ENCODE data around the gene ARID4A.
A peak's percentile ranks its signal among the peaks of the same experiment; 100 is the strongest.
"Not testable (repeated sequence)": the region's sequence is repeated elsewhere in the genome, so short reads cannot be mapped to it uniquely, and the experiment has no call there.

ARID4A gene

DNA sequence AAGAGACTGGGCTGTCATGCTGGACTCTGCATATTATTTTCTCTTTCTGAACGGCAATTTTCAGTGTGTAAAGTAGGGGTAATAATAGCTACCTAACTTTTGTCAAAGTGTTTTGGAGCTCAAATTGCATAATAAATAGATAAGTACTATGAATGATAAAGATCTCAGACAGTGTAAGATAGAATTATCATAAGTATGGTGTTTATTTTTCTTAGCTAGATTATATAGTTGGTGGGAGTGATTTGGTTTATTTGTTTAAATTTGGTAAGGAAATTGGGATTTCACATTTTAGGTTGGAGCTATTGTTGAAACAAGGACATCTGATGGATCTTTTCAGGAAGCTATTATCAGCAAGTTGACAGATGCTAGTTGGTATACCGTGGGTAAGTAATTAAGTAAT is 7.4 kb downstream of the ARID4A start:
- Mint-ChIP-seq H3K4me1 (ENCODE audit: low read depth) (peaks cover 11% of the 10 kb centered on the region), H3K36me3 (ENCODE audit: low read depth) (peaks cover 42% of the 10 kb centered on the region), H3K4me3 (no peak overlapping the region), H3K27me3 (no peaks in the 10 kb centered on the region), H3K9me3 (no peaks in the 10 kb centered on the region), H3K27ac (no peak overlapping the region)

DNA sequence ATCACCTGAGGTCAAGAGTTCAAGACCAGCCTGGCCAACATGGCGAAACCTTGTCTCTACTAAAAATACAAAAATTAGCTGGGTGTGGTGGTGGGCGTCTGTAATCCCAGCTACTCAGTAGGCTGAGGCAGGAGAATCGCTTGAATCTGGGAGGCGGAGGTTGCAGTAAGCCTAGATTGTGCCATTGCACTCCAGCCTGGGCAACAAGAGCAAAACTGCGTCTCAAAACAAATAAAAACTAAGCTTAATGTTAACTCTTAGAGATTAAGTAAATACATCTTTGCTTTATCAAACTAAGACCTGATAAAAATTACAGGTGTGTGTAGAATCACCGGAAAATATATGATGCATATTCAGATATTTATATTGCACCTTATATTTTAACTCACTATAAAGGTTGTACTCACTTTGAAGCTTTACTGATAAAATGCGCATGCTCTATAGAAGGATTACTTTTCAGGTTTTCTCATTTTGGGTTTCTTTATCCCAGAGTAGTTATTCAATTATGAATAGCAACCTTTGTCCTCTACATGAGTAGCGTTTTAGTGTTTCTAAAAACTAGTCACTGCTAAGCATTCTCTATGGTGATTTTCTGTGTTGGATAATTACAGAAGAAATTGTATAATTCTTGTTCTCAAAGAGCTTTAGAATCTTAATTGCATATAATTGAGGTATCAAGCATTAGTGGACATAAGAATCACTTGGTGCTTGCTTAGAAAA is 9.4 kb downstream of the ARID4A start:
- no peaks in the 10 kb centered on the region for H3K9me3 Mint-ChIP-seq
- H3K4me1 Mint-ChIP-seq (ENCODE audit: low read depth), result peaks cover 10% of the 10 kb centered on the region
- peaks cover 37% of the 10 kb centered on the region for H3K36me3 Mint-ChIP-seq (ENCODE audit: low read depth)
- no peak overlapping the region for H3K4me3 Mint-ChIP-seq
- H3K27ac Mint-ChIP-seq, result no peak overlapping the region
- no peaks in the 10 kb centered on the region for H3K27me3 Mint-ChIP-seq

DNA sequence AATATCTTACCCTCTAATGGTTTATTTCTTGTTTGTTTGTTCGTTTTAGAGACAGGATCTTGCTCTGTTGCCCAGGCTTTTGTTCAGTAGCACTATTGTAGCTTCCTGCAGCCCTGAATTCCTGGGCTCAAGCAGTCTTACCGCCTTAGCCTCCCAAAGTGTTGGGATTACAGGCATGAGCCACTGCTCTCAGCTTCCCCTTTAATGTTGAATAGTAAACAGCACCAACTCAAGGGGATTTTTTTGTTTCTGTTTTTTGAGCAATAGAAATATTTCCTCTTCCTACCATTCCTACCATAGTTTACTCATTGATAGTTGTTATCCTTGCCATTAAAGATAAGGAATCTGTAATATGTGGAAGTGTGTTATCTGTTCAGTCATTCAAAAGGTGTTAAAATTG is 10.7 kb downstream of the ARID4A start:
- peaks cover 39% of the 10 kb centered on the region for H3K36me3 Mint-ChIP-seq (ENCODE audit: low read depth)
- no peak overlapping the region for H3K4me3 Mint-ChIP-seq
- H3K4me1 Mint-ChIP-seq (ENCODE audit: low read depth), result peaks cover 10% of the 10 kb centered on the region
- no peak overlapping the region for H3K27ac Mint-ChIP-seq
- no peaks in the 10 kb centered on the region for H3K9me3 Mint-ChIP-seq
- no peaks in the 10 kb centered on the region for H3K27me3 Mint-ChIP-seq

DNA sequence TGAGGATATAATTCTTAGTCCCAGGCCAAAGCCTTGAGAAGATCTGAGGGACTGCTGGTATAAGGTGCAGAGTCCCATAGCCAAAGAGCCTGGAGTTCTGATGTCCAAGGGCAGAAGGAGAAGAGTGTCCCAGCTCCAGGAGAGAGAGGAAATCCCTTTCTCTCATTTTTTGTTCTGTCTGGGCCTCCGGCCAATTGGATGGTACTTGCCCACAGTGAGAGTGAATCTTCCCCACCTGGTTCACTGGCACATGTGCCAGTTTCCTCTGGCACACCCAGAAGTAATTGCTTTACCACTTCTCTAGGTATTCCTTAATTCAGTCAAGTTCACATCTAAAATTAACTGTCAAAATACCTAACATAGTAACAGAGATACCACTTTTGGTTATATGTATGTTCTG is 15.3 kb downstream of the ARID4A start:
- H3K9me3 Mint-ChIP-seq, result no peaks in the 10 kb centered on the region
- no peak overlapping the region for H3K27ac Mint-ChIP-seq
- no peaks in the 10 kb centered on the region for H3K27me3 Mint-ChIP-seq
- H3K36me3 Mint-ChIP-seq (ENCODE audit: low read depth), result peaks cover 36% of the 10 kb centered on the region
- H3K4me3 Mint-ChIP-seq, result no peak overlapping the region
- peaks cover 9% of the 10 kb centered on the region for H3K4me1 Mint-ChIP-seq (ENCODE audit: low read depth)

DNA sequence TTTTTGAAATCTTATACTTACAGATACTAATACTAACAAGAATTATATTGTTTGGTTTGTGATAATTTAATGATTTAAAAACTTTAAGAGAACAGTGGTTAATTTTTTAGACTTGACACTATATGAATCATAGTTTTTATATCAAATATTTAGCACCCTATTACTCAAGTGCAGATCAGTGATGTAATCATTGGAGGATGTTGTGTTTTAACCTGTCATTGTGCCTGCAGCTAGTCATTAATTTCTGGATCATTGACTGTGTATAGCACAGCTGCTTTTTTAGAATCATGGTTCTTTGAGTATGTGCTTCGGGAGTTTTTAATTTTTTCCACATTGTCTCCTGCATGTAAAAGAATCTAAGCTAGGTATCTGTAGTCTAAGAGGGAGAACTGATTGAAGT is 17.3 kb downstream of the ARID4A start:
- H3K27ac Mint-ChIP-seq, result no peak overlapping the region
- H3K4me3 Mint-ChIP-seq, result no peak overlapping the region
- H3K36me3 Mint-ChIP-seq (ENCODE audit: low read depth), result peaks cover 35% of the 10 kb centered on the region
- H3K27me3 Mint-ChIP-seq, result no peaks in the 10 kb centered on the region
- no peaks in the 10 kb centered on the region for H3K9me3 Mint-ChIP-seq
- H3K4me1 Mint-ChIP-seq (ENCODE audit: low read depth), result peaks cover 4% of the 10 kb centered on the region

DNA sequence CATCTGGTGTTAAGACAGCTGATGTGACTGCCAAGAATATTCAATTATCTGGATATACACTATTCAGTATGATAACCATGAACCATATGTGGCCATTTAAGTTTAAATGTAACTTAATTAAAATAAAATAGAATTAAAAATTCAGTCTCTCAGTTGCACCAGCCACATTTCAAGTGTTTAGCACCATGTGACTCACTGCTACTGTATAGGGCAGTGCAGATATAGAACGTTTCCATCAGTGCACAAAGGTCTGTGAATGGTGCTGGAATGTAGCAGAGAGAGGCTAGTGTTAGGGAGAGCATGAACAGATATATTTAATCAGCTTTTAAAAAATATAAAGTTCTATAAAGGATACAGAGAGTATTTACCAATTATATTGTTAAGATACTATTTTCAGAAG is 28.7 kb downstream of the ARID4A start:
- peaks cover 17% of the 10 kb centered on the region for H3K4me1 Mint-ChIP-seq (ENCODE audit: low read depth)
- H3K27me3 Mint-ChIP-seq, result no peaks in the 10 kb centered on the region
- H3K27ac Mint-ChIP-seq, result no peak overlapping the region
- no peak overlapping the region for H3K4me3 Mint-ChIP-seq
- H3K36me3 Mint-ChIP-seq (ENCODE audit: low read depth), result peaks cover 44% of the 10 kb centered on the region
- H3K9me3 Mint-ChIP-seq, result no peaks in the 10 kb centered on the region

DNA sequence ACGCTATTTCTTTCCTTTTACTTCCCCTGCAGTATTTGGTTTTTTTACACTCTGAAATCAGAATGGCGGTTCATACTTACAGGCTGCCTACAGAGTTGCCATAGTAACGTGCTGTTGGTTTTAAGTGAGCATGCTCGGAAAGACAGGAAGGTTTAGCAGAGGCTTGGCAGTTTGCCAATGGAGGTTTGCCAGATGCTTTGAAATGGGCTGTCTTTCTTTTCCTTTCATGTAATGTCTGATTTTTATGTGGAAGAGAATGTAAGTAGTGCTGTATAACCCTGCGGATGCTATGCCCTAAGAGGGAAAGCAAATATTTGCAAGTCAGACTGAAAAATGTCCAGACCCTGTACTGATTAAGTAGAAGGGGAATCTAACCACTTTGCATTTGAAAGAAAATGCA is 32.8 kb downstream of the ARID4A start:
- H3K27ac Mint-ChIP-seq, result peak overlapping the region; percentile 85
- H3K4me1 Mint-ChIP-seq (ENCODE audit: low read depth), result peaks cover 28% of the 10 kb centered on the region
- H3K36me3 Mint-ChIP-seq (ENCODE audit: low read depth), result peaks cover 38% of the 10 kb centered on the region
- peak overlapping the region; percentile 77 for H3K4me3 Mint-ChIP-seq
- H3K27me3 Mint-ChIP-seq, result no peaks in the 10 kb centered on the region
- no peaks in the 10 kb centered on the region for H3K9me3 Mint-ChIP-seq

DNA sequence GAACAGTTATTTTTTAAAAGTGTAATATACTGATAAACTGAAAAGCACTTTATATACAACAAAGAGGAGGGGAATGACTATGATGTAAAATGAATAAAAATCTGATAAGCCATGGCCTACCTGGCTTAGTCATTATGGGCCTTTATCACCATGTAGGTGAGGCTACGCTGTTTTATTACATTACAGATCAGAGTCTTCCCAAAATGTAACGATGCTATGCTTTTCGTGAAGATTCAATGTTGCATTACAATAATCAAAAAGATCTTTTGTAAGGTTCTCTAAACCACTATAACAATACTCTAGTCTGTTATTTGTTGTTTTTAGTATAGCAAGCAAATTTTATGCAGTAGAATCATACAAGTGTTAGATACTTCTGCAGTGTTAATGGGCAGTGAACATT is 34.2 kb downstream of the ARID4A start:
- Mint-ChIP-seq H3K36me3 (ENCODE audit: low read depth) (peaks cover 38% of the 10 kb centered on the region), H3K4me3 (no peak overlapping the region), H3K27ac (no peak overlapping the region), H3K27me3 (no peaks in the 10 kb centered on the region), H3K4me1 (ENCODE audit: low read depth) (peaks cover 28% of the 10 kb centered on the region), H3K9me3 (no peaks in the 10 kb centered on the region)

DNA sequence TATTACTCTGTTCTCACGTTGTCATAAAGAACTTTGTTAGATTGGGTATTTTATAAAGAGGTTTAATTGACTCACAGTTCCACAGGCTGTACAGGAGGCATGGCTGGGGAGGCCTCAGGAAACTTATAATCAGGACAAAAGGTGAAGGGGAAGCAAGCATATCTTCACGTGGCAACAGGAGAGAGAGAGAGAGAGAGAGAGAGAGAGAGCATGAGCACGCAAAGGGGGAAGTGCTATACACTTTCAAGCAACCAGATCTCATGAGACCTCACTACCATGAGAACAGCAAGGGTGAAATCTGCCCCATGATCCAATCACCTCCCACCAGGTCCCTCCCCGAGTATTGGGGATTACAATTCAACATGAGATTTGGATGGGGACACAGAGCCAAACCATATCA is 41.3 kb downstream of the ARID4A start:
- not testable (repeated sequence) for H3K27ac Mint-ChIP-seq; H3K4me3 Mint-ChIP-seq; H3K4me1 Mint-ChIP-seq (ENCODE audit: low read depth); H3K27me3 Mint-ChIP-seq; H3K9me3 Mint-ChIP-seq
- peaks cover 40% of the 10 kb centered on the region for H3K36me3 Mint-ChIP-seq (ENCODE audit: low read depth)

DNA sequence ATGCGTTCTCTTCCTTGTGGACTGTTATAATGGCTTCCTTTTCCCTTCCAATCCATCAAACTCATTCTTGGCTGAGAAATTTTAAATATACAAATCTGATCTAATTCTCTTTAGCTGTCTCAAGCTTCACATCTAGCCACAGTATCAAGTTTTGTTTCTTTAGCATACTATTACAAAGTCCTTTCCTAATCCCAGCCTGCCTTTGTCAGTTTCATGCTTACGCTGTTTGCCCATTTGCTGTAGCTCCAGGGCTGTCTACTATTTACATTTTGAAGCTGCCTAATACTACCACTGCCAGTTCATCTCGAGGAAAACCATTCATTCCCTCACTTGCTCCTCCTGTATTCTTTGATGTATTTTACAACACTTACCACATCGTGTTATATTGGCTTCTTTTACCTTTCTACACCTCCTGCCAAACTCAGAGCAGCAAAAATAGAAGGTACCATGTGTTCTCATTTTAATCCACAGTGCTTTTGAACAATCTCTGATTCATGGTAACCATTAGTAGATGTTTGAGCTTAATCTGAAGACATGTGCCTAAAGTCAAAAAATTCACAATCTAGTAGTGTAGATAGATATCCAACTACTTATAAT is 42.9 kb downstream of the ARID4A start:
- Mint-ChIP-seq H3K4me1 (ENCODE audit: low read depth) (peaks cover 3% of the 10 kb centered on the region), H3K4me3 (no peak overlapping the region), H3K27me3 (no peaks in the 10 kb centered on the region), H3K27ac (no peak overlapping the region), H3K36me3 (ENCODE audit: low read depth) (peaks cover 39% of the 10 kb centered on the region), H3K9me3 (no peaks in the 10 kb centered on the region)

DNA sequence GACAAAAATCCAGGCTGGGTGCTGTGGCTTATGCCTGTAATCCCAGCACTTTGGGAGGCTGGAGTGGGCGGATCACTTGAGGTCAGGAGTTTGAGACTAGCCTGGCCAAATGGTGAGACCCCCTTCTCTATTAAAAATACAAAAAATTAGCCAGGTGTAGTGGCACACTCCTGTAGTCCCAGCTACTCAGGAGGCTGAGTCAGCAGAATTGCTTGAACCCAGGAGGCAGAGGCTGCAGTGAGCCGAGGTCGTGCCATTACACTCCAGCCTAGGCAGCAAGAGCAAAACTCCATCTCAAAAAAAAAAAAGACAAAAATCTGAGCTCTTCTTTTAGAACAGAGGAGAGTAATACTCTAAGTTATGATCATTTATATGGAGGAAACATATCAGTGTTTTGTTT is 45.2 kb downstream of the ARID4A start:
- not testable (repeated sequence) for H3K27ac Mint-ChIP-seq; H3K4me1 Mint-ChIP-seq (ENCODE audit: low read depth); H3K27me3 Mint-ChIP-seq; H3K9me3 Mint-ChIP-seq; H3K4me3 Mint-ChIP-seq
- H3K36me3 Mint-ChIP-seq (ENCODE audit: low read depth), result peaks cover 38% of the 10 kb centered on the region

DNA sequence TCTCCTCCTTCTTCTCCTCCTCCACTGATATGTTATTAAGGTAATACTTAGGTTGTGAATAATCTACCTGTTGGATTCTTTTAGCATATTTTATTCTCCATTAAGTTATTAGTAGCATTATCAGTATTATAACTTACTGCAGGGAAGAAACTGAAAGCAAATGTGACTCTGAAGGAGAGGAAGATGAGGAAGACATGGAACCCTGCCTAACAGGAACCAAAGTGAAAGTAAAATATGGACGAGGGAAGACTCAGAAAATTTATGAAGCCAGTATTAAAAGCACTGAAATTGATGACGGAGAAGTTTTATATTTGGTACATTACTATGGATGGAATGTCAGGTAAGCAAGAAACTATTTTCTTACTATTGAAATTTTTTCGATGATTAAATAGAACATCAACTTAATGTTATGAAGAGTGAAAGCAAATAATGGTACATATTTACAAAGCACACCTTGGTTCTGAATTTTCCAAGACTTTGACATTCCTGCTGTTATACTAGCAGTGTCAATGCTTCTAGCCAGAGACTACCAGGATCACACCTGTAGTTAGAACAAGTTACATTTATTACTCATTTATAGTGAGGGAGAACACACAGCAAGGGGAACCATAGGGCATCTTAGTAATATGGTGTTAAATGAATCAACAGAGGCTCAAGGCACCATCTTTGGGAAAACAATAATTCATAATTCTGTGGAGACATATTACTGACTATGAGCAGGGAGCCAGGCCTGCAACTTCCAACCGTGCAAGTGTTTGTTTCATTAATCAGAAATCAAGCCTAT is 55.4 kb downstream of the ARID4A start:
- H3K36me3 Mint-ChIP-seq (ENCODE audit: low read depth), result peaks cover 44% of the 10 kb centered on the region

DNA sequence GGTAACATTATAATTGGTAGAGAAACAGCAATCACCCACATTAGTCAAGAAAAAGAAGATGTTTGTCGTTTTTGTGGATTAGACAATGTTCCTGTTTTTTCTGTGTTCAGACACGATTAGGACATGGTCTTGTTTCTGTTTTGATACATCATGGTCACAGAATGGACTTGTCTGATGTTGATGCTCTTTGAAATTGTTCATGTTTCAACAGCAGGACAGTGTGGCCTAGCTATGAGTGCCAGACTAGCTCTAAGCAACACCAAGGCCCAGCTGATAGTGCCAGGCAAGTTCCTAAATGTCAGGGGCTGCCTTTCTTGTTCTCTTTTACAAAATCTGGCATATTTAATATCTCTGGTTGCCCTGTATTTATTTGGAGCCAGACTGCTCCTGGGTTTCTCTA is 56.5 kb downstream of the ARID4A start:
- no peaks in the 10 kb centered on the region for H3K27me3 Mint-ChIP-seq
- H3K9me3 Mint-ChIP-seq, result no peaks in the 10 kb centered on the region
- no peak overlapping the region for H3K4me3 Mint-ChIP-seq
- H3K36me3 Mint-ChIP-seq (ENCODE audit: low read depth), result peaks cover 41% of the 10 kb centered on the region
- H3K27ac Mint-ChIP-seq, result no peak overlapping the region
- peaks cover 18% of the 10 kb centered on the region for H3K4me1 Mint-ChIP-seq (ENCODE audit: low read depth)

More for the DNA sequence above, 55.4 kb downstream of the ARID4A start:
- H3K27ac Mint-ChIP-seq, result peak overlapping the region; percentile 80
- peak overlapping the region; percentile 79 for H3K4me3 Mint-ChIP-seq
- H3K27me3 Mint-ChIP-seq, result no peaks in the 10 kb centered on the region
- H3K4me1 Mint-ChIP-seq (ENCODE audit: low read depth), result peaks cover 18% of the 10 kb centered on the region
- H3K9me3 Mint-ChIP-seq, result no peaks in the 10 kb centered on the region

DNA sequence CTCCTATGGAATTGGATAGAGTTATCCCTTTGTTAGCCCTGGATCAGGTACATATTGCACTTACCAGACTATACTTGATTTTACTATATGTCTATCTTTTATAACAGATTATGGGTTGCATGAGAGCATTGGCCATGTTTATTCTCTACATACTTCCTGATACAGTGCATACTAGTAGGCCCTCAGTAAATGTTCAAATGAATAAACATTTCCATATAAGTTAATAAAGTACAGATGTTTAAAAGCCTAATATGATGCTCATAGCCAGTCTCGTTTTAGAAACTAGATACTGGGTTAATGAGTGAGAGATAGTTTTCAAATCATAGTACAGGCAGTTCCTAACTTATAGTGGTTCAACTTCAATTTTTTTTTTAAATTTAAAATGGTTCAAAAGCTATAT is 57.9 kb downstream of the ARID4A start:
- H3K36me3 Mint-ChIP-seq (ENCODE audit: low read depth), result peaks cover 51% of the 10 kb centered on the region
- peaks cover 18% of the 10 kb centered on the region for H3K4me1 Mint-ChIP-seq (ENCODE audit: low read depth)
- no peak overlapping the region for H3K27ac Mint-ChIP-seq
- no peak overlapping the region for H3K4me3 Mint-ChIP-seq
- H3K9me3 Mint-ChIP-seq, result no peaks in the 10 kb centered on the region
- H3K27me3 Mint-ChIP-seq, result no peaks in the 10 kb centered on the region

DNA sequence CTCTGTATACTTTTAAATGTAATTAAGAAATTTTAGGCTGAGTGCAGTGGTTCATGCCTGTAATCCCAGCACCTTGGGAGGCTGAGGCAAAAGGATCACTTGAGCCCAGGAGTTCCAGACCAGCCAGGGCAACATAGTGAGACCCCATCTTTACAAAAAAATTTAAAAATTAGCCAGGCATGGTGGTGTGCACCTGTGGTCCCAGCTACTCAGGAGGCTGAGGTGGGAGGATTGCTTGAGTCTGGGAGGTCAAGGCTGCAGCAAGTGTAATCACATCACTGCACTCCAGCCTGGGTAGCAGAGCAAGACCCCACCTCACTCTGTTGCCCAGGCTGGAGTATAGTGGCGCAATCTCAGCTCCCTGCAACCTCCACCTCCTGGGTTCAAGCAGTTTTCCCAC is 63.9 kb downstream of the ARID4A start:
- H3K36me3 Mint-ChIP-seq (ENCODE audit: low read depth), result peaks cover 39% of the 10 kb centered on the region

More for the DNA sequence above, 63.9 kb downstream of the ARID4A start:
- not testable (repeated sequence) for H3K4me3 Mint-ChIP-seq; H3K27ac Mint-ChIP-seq; H3K9me3 Mint-ChIP-seq; H3K27me3 Mint-ChIP-seq; H3K4me1 Mint-ChIP-seq (ENCODE audit: low read depth)
